ENCODE data around the gene JADE2. TPM values are rescaled to one million over a fixed set of nuclear protein-coding genes. Genes with fewer than 3 reads are reported as not detected.
"Not testable (repeated sequence)": the region's sequence is repeated elsewhere in the genome, so short reads cannot be mapped to it uniquely, and the experiment has no call there.

The JADE2 gene
- total RNA-seq, 1 donor from 2014 or later, result 76.8 TPM

DNA sequence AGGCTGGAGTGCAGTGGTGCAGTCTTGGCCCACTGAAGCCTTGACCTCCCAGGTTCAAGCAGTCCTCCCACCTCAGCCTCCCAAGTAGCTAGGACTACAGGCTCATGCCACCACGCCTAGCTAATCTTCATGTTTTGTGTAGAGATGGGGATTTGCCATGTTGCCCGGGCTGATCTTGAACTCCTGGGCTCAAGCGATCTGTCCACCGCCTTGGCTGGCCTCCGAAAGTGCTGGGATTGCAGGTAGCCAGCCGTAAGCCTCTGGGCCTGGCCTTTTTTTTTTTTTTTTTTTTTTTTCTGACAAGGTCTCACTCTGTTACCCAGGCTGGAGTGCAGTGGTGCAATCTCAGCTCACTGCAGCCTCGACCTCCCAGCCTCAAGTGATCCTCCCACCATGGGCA lies 27.2 kb downstream of the JADE2 start:
- DNase-seq (ENCODE audit: low spot score); intact Hi-C loops (cut with micrococcal nuclease); H3K9me3 Mint-ChIP-seq; H3K27ac Mint-ChIP-seq; H3K4me3 Mint-ChIP-seq (ENCODE audit: low read depth); H3K27me3 Mint-ChIP-seq (ENCODE audit: low read depth): not testable (repeated sequence)
- peaks cover 67% of the 10 kb centered on the region for H3K36me3 Mint-ChIP-seq (ENCODE audit: low read depth)
- H3K4me1 Mint-ChIP-seq (ENCODE audit: low read depth), result peaks cover 35% of the 10 kb centered on the region

DNA sequence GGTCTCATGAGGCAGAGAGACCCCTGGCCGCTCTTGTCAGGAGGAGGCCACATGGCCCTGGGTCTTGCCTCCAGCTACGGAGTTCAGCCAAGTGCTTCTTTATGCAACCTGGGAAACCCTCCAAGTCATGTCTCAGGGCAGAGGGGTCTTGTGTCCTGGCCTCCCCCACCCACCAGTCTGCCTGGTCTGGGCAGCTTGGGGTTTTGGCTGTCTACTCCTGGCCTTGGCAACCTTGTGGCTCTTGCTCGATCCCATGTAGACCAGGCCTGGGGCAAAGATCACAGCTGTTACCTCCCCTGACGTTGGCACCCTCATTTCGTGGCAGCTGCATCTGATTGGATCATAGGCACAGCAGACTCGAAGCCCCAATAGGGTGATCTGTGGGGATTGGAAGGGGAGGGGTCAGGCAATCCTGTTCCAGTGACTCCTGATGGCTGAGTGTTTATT lies 28.4 kb downstream of the JADE2 start:
- H3K4me1 Mint-ChIP-seq (ENCODE audit: low read depth), result peaks cover 34% of the 10 kb centered on the region
- no peak overlapping the region for H3K4me3 Mint-ChIP-seq (ENCODE audit: low read depth)
- intact Hi-C loops (cut with micrococcal nuclease), result loop anchor here (2.0 kb wide), 1 partner anchor 27 kb away; no protein-coding TSS in a partner anchor

DNA sequence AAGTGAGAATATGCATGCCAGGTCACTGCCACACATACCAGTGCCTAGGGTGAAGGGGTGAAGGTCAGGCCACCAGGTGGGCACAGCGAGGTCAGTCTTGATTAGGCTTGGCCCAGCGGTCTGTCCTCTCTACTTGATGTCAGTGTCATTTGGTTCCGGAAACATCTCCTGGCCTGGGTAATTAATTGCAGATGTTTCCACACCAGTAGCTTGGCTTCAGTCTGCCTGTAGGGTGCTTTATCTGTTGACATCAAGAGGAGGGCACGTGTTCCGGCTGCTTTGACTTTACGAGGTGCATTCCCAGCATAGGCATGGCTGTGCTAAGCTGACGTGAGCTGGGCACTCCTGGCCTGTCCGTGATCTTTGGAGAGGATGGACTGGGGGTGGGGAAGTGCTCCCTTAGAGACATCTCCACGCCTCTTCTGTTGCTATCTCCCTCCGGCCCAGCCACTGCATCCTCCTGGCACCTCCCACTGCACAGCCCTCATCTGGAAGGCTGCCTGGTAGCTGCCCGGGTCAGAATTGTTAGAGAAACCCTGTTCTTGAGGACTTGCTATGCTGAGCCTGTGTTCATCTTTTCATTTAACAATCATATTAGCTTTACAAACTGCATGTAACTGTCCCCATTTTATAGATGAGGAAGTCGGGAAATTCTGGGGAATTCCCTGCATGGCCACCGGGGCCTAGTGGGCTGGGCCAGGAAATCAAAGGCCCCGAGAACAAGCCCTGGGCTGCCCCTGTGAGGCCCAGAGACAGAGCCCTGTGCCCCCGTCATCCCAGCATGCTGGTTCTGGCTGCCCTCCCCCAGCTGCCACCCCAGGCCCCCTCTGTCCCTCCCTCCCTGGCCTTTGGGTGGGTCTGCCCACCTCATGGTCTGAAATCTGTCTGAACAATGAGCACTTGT lies 29.1 kb downstream of the JADE2 start:
- H3K4me3 Mint-ChIP-seq (ENCODE audit: low read depth), result peak overlapping the region; percentile 23
- DNase-seq (ENCODE audit: low spot score), result no peak
- H3K9me3 Mint-ChIP-seq, result no peaks in the 10 kb centered on the region
- peaks cover 34% of the 10 kb centered on the region for H3K4me1 Mint-ChIP-seq (ENCODE audit: low read depth)
- H3K36me3 Mint-ChIP-seq (ENCODE audit: low read depth), result peaks cover 67% of the 10 kb centered on the region
- peak overlapping the region; percentile 95 for H3K27ac Mint-ChIP-seq
- no peaks in the 10 kb centered on the region for H3K27me3 Mint-ChIP-seq (ENCODE audit: low read depth)
- intact Hi-C loops (cut with micrococcal nuclease), result loop anchor here (2.0 kb wide), 1 partner anchor 28 kb away; no protein-coding TSS in a partner anchor

More for the DNA sequence above, 28.4 kb downstream of the JADE2 start:
- H3K9me3 Mint-ChIP-seq, result no peaks in the 10 kb centered on the region
- peak overlapping the region; percentile 95 for H3K27ac Mint-ChIP-seq
- DNase-seq (ENCODE audit: low spot score), result no peak
- no peaks in the 10 kb centered on the region for H3K27me3 Mint-ChIP-seq (ENCODE audit: low read depth)
- peaks cover 67% of the 10 kb centered on the region for H3K36me3 Mint-ChIP-seq (ENCODE audit: low read depth)

DNA sequence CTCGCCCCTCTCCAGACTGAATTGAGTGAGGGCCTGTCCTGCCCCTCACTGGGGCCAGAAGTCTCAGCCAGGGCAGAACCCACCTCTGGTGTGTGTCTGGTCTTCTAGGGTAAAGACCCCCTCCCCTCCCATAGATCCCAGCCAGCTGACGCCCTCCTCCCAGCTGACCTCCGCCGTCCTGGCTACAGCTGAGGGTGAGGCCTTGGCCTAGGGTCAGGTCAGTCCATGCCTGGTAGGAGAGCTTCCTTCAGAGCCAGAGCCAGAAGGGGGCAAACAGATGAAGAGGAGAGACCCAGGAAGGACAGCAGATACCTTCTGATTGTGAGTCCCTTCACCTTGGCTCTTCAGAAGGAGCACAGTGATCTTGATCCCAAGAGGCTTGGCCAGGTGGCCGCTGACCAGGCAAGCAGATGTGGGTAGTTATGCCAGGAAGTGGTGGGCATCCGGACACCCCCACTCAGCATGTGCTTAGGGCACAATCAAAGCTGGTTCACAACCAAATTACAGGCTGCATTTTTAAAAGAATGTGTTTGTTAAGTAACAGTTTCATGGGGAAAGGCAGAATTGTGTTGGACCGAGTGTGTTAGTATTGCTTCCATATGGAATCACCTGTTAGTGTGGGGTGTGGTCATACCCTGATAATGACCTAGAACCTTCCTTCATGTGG lies 29.9 kb downstream of the JADE2 start:
- H3K36me3 Mint-ChIP-seq (ENCODE audit: low read depth), result peaks cover 69% of the 10 kb centered on the region

DNA sequence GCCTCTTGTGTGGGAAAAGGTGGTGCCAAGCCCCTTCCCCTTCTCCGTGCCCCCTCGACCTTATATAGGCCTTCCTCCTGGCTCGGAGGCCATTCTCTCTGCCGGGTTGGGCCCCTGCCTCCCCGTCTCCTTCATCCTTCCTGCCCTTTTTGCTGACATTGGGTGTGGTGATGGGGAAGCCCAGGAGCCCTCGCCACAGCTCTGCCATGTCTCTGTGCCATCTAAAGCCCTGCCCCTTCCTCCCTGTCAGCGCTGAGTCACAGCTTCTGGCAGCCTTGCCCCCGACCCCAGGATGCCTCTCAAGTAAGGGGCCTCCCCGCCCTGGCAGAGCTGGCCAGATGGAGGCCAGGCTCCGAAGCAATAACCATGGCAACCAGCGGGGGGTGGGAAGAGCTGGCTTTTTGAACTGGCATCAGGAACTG lies 30.4 kb downstream of the JADE2 start:
- intact Hi-C loops (cut with micrococcal nuclease), result loop anchor here (2.0 kb wide), 1 partner anchor 29 kb away; no protein-coding TSS in a partner anchor
- Mint-ChIP-seq H3K27ac (peak overlapping the region; percentile 95), H3K9me3 (no peaks in the 10 kb centered on the region), H3K36me3 (ENCODE audit: low read depth) (peaks cover 69% of the 10 kb centered on the region), H3K4me3 (ENCODE audit: low read depth) (peak overlapping the region; percentile 52), H3K27me3 (ENCODE audit: low read depth) (no peaks in the 10 kb centered on the region), H3K4me1 (ENCODE audit: low read depth) (peaks cover 28% of the 10 kb centered on the region)
- peak; percentile 61 for DNase-seq (ENCODE audit: low spot score)

More for the DNA sequence above, 29.9 kb downstream of the JADE2 start:
- intact Hi-C loops (cut with micrococcal nuclease), result loop anchor here (2.0 kb wide), 1 partner anchor 29 kb away; no protein-coding TSS in a partner anchor
- DNase-seq (ENCODE audit: low spot score), result no peak
- no peaks in the 10 kb centered on the region for H3K9me3 Mint-ChIP-seq
- H3K4me1 Mint-ChIP-seq (ENCODE audit: low read depth), result peaks cover 32% of the 10 kb centered on the region
- peak overlapping the region; percentile 52 for H3K4me3 Mint-ChIP-seq (ENCODE audit: low read depth)
- H3K27me3 Mint-ChIP-seq (ENCODE audit: low read depth), result no peaks in the 10 kb centered on the region
- H3K27ac Mint-ChIP-seq, result peak overlapping the region; percentile 95

DNA sequence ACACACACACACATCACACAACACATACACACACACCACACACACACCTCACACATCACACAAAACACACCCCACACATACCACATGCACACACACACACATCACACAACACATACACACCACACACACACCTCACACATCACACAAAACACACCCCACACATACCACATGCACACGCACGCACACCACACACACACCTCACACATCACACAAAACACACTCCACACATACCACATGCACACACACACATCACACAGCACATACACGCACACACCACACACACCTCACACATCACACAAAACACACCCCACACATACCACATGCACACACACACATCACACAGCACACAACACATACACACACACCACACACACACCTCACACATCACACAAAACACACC lies 31.1 kb downstream of the JADE2 start:
- H3K27me3 Mint-ChIP-seq (ENCODE audit: low read depth); intact Hi-C loops (cut with micrococcal nuclease); DNase-seq (ENCODE audit: low spot score); H3K9me3 Mint-ChIP-seq: not testable (repeated sequence)
- Mint-ChIP-seq H3K4me3 (ENCODE audit: low read depth) (peak overlapping the region; percentile 9), H3K27ac (peak overlapping the region; percentile 84), H3K4me1 (ENCODE audit: low read depth) (peaks cover 28% of the 10 kb centered on the region), H3K36me3 (ENCODE audit: low read depth) (peaks cover 73% of the 10 kb centered on the region)

DNA sequence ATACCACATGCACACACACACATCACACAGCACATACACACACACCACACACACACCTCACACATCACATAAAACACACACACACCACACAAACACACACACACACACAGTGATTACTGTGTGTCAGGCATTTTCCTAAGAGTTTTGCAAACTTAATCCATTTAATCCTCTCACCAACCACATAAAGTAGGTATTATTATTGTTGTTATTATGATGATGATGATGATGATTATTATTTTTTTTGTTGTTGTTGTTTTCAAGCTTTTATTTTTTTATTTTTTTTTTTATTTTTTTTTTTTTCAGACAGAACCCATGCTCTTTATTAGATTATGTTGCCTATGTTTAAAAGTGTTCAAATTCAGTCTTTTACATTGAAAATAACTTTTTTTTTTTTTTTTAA lies 31.5 kb downstream of the JADE2 start:
- intact Hi-C loops (cut with micrococcal nuclease), result no loop called here
- Mint-ChIP-seq H3K4me1 (ENCODE audit: low read depth) (peaks cover 28% of the 10 kb centered on the region), H3K4me3 (ENCODE audit: low read depth) (peak overlapping the region; percentile 9), H3K27ac (peak overlapping the region; percentile 84), H3K9me3 (no peaks in the 10 kb centered on the region), H3K27me3 (ENCODE audit: low read depth) (no peaks in the 10 kb centered on the region), H3K36me3 (ENCODE audit: low read depth) (peaks cover 72% of the 10 kb centered on the region)
- no peak for DNase-seq (ENCODE audit: low spot score)

DNA sequence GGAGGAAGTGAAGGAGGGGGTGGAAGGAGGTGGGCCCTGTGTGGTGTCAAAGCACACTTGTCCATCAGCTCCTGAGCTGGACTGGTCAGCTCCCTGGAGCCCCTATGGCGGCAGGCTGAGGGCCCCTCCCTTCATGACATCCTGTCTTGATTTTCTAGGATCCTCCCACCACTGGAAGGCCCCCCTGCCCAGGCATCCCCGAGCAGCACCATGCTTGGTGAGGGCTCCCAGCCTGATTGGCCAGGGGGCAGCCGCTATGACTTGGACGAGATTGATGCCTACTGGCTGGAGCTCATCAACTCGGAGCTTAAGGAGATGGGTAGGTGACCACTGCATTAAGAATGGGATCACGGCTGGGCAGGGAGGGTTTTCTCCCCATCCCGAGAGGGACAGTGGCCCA lies 34.2 kb downstream of the JADE2 start:
- H3K36me3 Mint-ChIP-seq (ENCODE audit: low read depth), result peaks cover 74% of the 10 kb centered on the region
- DNase-seq (ENCODE audit: low spot score), result no peak
- intact Hi-C loops (cut with micrococcal nuclease), result no loop called here
- H3K27ac Mint-ChIP-seq, result no peak overlapping the region
- H3K27me3 Mint-ChIP-seq (ENCODE audit: low read depth), result no peaks in the 10 kb centered on the region
- no peaks in the 10 kb centered on the region for H3K9me3 Mint-ChIP-seq
- peaks cover 23% of the 10 kb centered on the region for H3K4me1 Mint-ChIP-seq (ENCODE audit: low read depth)
- H3K4me3 Mint-ChIP-seq (ENCODE audit: low read depth), result no peak overlapping the region

DNA sequence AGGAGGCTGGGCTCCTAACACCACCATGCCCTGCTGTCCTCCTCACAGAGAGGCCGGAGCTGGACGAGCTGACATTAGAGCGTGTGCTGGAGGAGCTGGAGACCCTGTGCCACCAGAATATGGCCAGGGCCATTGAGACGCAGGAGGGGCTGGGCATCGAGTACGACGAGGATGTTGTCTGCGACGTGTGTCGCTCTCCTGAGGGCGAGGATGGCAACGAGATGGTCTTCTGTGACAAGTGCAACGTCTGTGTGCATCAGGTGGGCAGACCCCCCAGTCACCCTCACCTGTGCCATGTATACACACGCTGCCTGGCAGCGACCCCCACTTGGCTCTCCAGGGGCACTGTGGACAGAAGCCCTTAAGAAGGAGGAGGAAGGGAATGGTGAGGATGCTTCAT lies 35.2 kb downstream of the JADE2 start:
- no peaks in the 10 kb centered on the region for H3K9me3 Mint-ChIP-seq
- H3K27ac Mint-ChIP-seq, result no peak overlapping the region
- H3K36me3 Mint-ChIP-seq (ENCODE audit: low read depth), result peaks cover 72% of the 10 kb centered on the region
- DNase-seq (ENCODE audit: low spot score), result no peak
- H3K27me3 Mint-ChIP-seq (ENCODE audit: low read depth), result no peaks in the 10 kb centered on the region
- H3K4me1 Mint-ChIP-seq (ENCODE audit: low read depth), result peaks cover 14% of the 10 kb centered on the region
- intact Hi-C loops (cut with micrococcal nuclease), result no loop called here
- H3K4me3 Mint-ChIP-seq (ENCODE audit: low read depth), result no peak overlapping the region

DNA sequence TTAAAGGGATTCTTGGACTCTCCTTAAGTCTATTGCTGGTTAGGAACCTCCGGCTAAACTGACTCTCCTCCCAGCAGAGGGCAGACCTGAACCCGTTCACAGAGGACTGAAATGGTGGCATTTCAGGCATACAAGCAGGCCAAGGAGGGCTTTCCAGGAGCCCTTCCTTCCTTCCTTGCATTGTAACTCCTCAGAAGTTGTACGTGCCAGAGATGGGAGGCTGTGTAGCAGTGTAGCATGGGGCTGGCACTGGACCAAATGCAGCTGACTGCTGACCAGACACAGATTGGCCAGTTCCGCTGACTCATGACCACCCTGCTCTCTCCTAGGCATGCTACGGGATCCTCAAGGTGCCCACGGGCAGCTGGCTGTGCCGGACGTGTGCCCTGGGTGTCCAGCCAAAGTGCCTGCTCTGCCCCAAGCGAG lies 36.4 kb downstream of the JADE2 start:
- Mint-ChIP-seq H3K27me3 (ENCODE audit: low read depth) (no peaks in the 10 kb centered on the region), H3K9me3 (no peaks in the 10 kb centered on the region), H3K27ac (no peak overlapping the region), H3K4me1 (ENCODE audit: low read depth) (peaks cover 4% of the 10 kb centered on the region), H3K4me3 (ENCODE audit: low read depth) (no peak overlapping the region), H3K36me3 (ENCODE audit: low read depth) (peaks cover 72% of the 10 kb centered on the region)
- intact Hi-C loops (cut with micrococcal nuclease), result no loop called here
- no peak for DNase-seq (ENCODE audit: low spot score)

DNA sequence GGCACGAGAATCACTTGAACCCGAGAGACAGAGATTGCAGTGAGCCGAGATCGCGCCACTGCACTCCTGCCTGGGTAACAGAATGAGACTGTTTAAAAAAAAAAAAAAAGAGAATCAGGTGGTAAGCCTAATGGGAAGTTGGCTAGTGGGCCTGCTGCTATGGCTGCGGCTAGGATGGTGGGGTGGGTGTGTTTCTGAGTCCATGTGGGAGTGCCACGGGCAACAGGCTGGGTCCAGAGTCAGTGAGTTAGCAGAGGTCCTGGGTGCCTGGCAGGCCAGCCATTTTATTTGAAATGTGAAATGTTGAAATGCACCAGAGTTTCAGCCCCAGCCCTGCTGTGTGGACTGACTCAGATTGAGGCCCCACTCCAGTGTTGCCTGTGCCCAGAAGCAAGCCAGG lies 37.8 kb downstream of the JADE2 start:
- Mint-ChIP-seq H3K4me1 (ENCODE audit: low read depth) (peaks cover 3% of the 10 kb centered on the region), H3K27me3 (ENCODE audit: low read depth) (no peaks in the 10 kb centered on the region), H3K9me3 (no peaks in the 10 kb centered on the region), H3K4me3 (ENCODE audit: low read depth) (no peak overlapping the region), H3K27ac (no peak overlapping the region), H3K36me3 (ENCODE audit: low read depth) (peaks cover 80% of the 10 kb centered on the region)
- intact Hi-C loops (cut with micrococcal nuclease), result no loop called here
- DNase-seq (ENCODE audit: low spot score), result no peak

DNA sequence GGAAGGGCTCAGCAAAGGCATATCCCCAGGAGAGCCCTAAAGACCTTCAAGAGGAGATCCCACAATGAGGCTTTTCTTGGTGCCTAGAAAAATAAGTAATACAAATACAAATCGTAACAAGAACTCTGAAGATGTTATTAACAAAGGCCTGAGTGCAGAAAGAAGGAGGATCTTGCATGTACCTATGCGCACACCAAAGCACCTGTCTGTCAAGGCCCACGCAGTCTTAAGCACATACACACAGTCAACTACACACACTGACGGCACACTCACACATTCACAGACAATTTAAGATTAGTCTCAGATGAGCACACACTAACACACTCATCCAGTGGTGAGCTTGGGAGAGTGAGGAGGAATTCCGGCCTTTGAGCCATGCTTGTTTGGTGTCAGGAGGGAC lies 38.5 kb downstream of the JADE2 start:
- Mint-ChIP-seq H3K4me3 (ENCODE audit: low read depth) (no peak overlapping the region), H3K27ac (no peak overlapping the region), H3K27me3 (ENCODE audit: low read depth) (no peaks in the 10 kb centered on the region), H3K9me3 (no peaks in the 10 kb centered on the region), H3K36me3 (ENCODE audit: low read depth) (peaks cover 74% of the 10 kb centered on the region), H3K4me1 (ENCODE audit: low read depth) (peaks cover 3% of the 10 kb centered on the region)
- intact Hi-C loops (cut with micrococcal nuclease), result no loop called here
- no peak for DNase-seq (ENCODE audit: low spot score)

DNA sequence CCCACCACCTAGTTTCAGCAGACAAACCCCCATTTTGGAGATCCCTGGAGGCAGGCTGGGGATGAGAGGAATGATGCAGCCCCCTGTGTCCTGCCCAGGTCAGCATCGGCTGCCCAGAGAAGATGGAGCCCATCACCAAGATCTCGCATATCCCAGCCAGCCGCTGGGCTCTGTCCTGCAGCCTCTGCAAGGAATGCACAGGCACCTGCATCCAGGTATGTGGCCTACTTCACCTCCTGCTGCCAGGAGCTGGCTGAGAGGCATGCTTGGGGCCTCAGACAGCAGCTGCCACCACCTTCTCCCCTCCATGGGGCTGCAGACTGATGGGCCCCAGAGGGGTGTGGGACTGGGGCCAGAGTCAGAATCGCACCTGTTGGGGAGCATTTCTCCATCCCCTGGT lies 38.9 kb downstream of the JADE2 start:
- DNase-seq (ENCODE audit: low spot score), result no peak
- Mint-ChIP-seq H3K27me3 (ENCODE audit: low read depth) (no peaks in the 10 kb centered on the region), H3K4me1 (ENCODE audit: low read depth) (peaks cover 3% of the 10 kb centered on the region), H3K36me3 (ENCODE audit: low read depth) (peaks cover 75% of the 10 kb centered on the region), H3K27ac (no peak overlapping the region), H3K9me3 (no peaks in the 10 kb centered on the region), H3K4me3 (ENCODE audit: low read depth) (no peak overlapping the region)
- intact Hi-C loops (cut with micrococcal nuclease), result no loop called here

Measured in activated T-helper 2 cell treated with anti-CD3 and anti-CD28 coated beads, Interferon-gamma antibody, Interleukin-2, Interleukin-4, amounts not matched to agents 10 μg/mL and 5 μg/mL and 100 μg/mL, durations not matched to agents 14 hours and 24 hours and 36 hours (primary cell).